Fibroblast of skin of right biceps (primary cell): Measurements from ENCODE around the gene IFT88.
"Not testable (repeated sequence)": the region's sequence is repeated elsewhere in the genome, so short reads cannot be mapped to it uniquely, and the experiment has no call there.

Experiments used
- DNase-seq: peaks from one replicate; pipeline ENCODE4 v3.0.0-alpha.2; 2013

The IFT88 gene

GRCh38 chr13:20647758-20648157 is 80.8 kb downstream of the IFT88 start:
- no peak for DNase-seq

- DNase-seq, result no peak
Measured at GRCh38 chr13:20652946-20653345, 86.0 kb downstream of the IFT88 start.

- DNase-seq, result peak; percentile 43
Measured at GRCh38 chr13:20654156-20654555, 87.2 kb downstream of the IFT88 start.

- no peak for DNase-seq
Measured at GRCh38 chr13:20658451-20659040, 91.6 kb downstream of the IFT88 start.

- DNase-seq, result no peak
Measured at GRCh38 chr13:20664351-20664750, 97.4 kb downstream of the IFT88 start.

GRCh38 chr13:20666948-20667347 is 100.0 kb downstream of the IFT88 start:
- no peak for DNase-seq

GRCh38 chr13:20667857-20668437 is 101.0 kb downstream of the IFT88 start:
- DNase-seq, result no peak

GRCh38 chr13:20669162-20669561 is 102.2 kb downstream of the IFT88 start:
- no peak for DNase-seq

- DNase-seq, result no peak
Measured at GRCh38 chr13:20671789-20672188, 104.8 kb downstream of the IFT88 start.

- DNase-seq, result no peak
Measured at GRCh38 chr13:20672772-20673171, 105.8 kb downstream of the IFT88 start.

- DNase-seq, result no peak
Measured at GRCh38 chr13:20673715-20674114, 106.8 kb downstream of the IFT88 start.

- DNase-seq, result no peak
Measured at GRCh38 chr13:20676213-20676612, 109.3 kb downstream of the IFT88 start.

- DNase-seq, result not testable (repeated sequence)
Measured at GRCh38 chr13:20678606-20679005, 111.6 kb downstream of the IFT88 start.

GRCh38 chr13:20679879-20680278 is 112.9 kb downstream of the IFT88 start:
- DNase-seq, result no peak

- no peak for DNase-seq
Measured at GRCh38 chr13:20680416-20681080, 113.6 kb downstream of the IFT88 start.

GRCh38 chr13:20681481-20681880 is 114.5 kb downstream of the IFT88 start:
- DNase-seq, result peak; percentile 89

GRCh38 chr13:20682061-20682460 is 115.1 kb downstream of the IFT88 start:
- no peak for DNase-seq

GRCh38 chr13:20684041-20684440 is 117.1 kb downstream of the IFT88 start:
- no peak for DNase-seq

GRCh38 chr13:20684546-20684945 is 117.6 kb downstream of the IFT88 start:
- DNase-seq, result no peak

GRCh38 chr13:20685092-20685491 is 118.1 kb downstream of the IFT88 start:
- DNase-seq, result no peak

GRCh38 chr13:20686167-20686566 is 119.2 kb downstream of the IFT88 start:
- no peak for DNase-seq

GRCh38 chr13:20686863-20687579 is 120.1 kb downstream of the IFT88 start:
- no peak for DNase-seq

- no peak for DNase-seq
Measured at GRCh38 chr13:20689291-20689690, 122.3 kb downstream of the IFT88 start.

- DNase-seq, result no peak
Measured at GRCh38 chr13:20691616-20692015, 124.7 kb downstream of the IFT88 start.
